ENCODE measurements around the gene COL23A1. TPM values are rescaled to one million over a fixed set of nuclear protein-coding genes. Genes with fewer than 3 reads are reported as not detected.

The COL23A1 gene
- total RNA-seq, 1 donor from 2014 or later = 75.2 TPM

- Mint-ChIP-seq H3K27me3 (ENCODE audit: unreplicated experiment) (peaks cover 2% of the 10 kb centered on the region), H3K4me1 (ENCODE audit: unreplicated experiment) (peaks cover 23% of the 10 kb centered on the region), H3K4me3 (ENCODE audit: unreplicated experiment) (no peak overlapping the region), H3K9me3 (ENCODE audit: unreplicated experiment) (no peaks in the 10 kb centered on the region), H3K27ac (ENCODE audit: unreplicated experiment) (no peak overlapping the region), H3K36me3 (ENCODE audit: low read depth, unreplicated experiment) (no peaks in the 10 kb centered on the region)
- no peak for TF ChIP-seq CTCF (IDR thresholded peaks at IDR 0.05; ENCODE audit: unreplicated experiment)
- no peak for DNase-seq (ENCODE audit: low spot score)
These were observed 258.0 kb downstream of the COL23A1 start for GRCh38 chr5:178332210-178332641.

GRCh38 chr5:178331491-178331996 lies 258.6 kb downstream of the COL23A1 start:
- no peak for TF ChIP-seq CTCF (IDR thresholded peaks at IDR 0.05; ENCODE audit: unreplicated experiment)
- no peak for DNase-seq (ENCODE audit: low spot score)
- no peak overlapping the region for H3K4me3 Mint-ChIP-seq (ENCODE audit: unreplicated experiment)

GRCh38 chr5:178330791-178331404 lies 259.3 kb downstream of the COL23A1 start:
- no peak overlapping the region for H3K4me3 Mint-ChIP-seq (ENCODE audit: unreplicated experiment)
- no peak overlapping the region for H3K27ac Mint-ChIP-seq (ENCODE audit: unreplicated experiment)
- peaks cover 2% of the 10 kb centered on the region for H3K27me3 Mint-ChIP-seq (ENCODE audit: unreplicated experiment)
- H3K4me1 Mint-ChIP-seq (ENCODE audit: unreplicated experiment) = peaks cover 23% of the 10 kb centered on the region
- H3K36me3 Mint-ChIP-seq (ENCODE audit: low read depth, unreplicated experiment) = no peaks in the 10 kb centered on the region
- no peak for TF ChIP-seq CTCF (IDR thresholded peaks at IDR 0.05; ENCODE audit: unreplicated experiment)
- H3K9me3 Mint-ChIP-seq (ENCODE audit: unreplicated experiment) = no peaks in the 10 kb centered on the region
- no peak for DNase-seq (ENCODE audit: low spot score)

More at GRCh38 chr5:178331491-178331996, 258.6 kb downstream of the COL23A1 start:
- peaks cover 23% of the 10 kb centered on the region for H3K4me1 Mint-ChIP-seq (ENCODE audit: unreplicated experiment)
- H3K9me3 Mint-ChIP-seq (ENCODE audit: unreplicated experiment) = no peaks in the 10 kb centered on the region
- H3K27ac Mint-ChIP-seq (ENCODE audit: unreplicated experiment) = no peak overlapping the region
- H3K36me3 Mint-ChIP-seq (ENCODE audit: low read depth, unreplicated experiment) = no peaks in the 10 kb centered on the region
- H3K27me3 Mint-ChIP-seq (ENCODE audit: unreplicated experiment) = peaks cover 2% of the 10 kb centered on the region

GRCh38 chr5:178328826-178329730 lies 261.1 kb downstream of the COL23A1 start:
- Mint-ChIP-seq H3K27me3 (ENCODE audit: unreplicated experiment) (peaks cover 2% of the 10 kb centered on the region), H3K4me3 (ENCODE audit: unreplicated experiment) (no peak overlapping the region), H3K4me1 (ENCODE audit: unreplicated experiment) (peaks cover 29% of the 10 kb centered on the region), H3K27ac (ENCODE audit: unreplicated experiment) (no peak overlapping the region), H3K36me3 (ENCODE audit: low read depth, unreplicated experiment) (no peaks in the 10 kb centered on the region), H3K9me3 (ENCODE audit: unreplicated experiment) (no peaks in the 10 kb centered on the region)
- DNase-seq (ENCODE audit: low spot score) = no peak
- TF ChIP-seq CTCF (IDR thresholded peaks at IDR 0.05; ENCODE audit: unreplicated experiment) = no peak
